LNCAP (cell line): ENCODE data around the gene ZNF385D.

ENCODE experiments used
- CTCF ChIP-seq: fragments of 450-650 bp; IDR thresholded peaks from 2 replicates; pipeline ENCODE4 v1.5.1; 2017; ENCODE audit warnings: mild to moderate bottlenecking

ZNF385D gene

GRCh38 chr3:21411058-21411457, 340.0 kb downstream of the ZNF385D start:
- no peak for TF ChIP-seq CTCF

- no peak for TF ChIP-seq CTCF
Observed at GRCh38 chr3:21409401-21409800, 341.6 kb downstream of the ZNF385D start.

GRCh38 chr3:21407743-21408142, 343.3 kb downstream of the ZNF385D start:
- no peak for TF ChIP-seq CTCF

- no peak for TF ChIP-seq CTCF
Observed at GRCh38 chr3:21405671-21406667, 345.0 kb downstream of the ZNF385D start.

- no peak for TF ChIP-seq CTCF
Observed at GRCh38 chr3:21398461-21398860, 352.5 kb downstream of the ZNF385D start.

- TF ChIP-seq CTCF = no peak
Observed at GRCh38 chr3:21393683-21394311, 357.2 kb downstream of the ZNF385D start.

- TF ChIP-seq CTCF = no peak
Observed at GRCh38 chr3:21392526-21392925, 358.5 kb downstream of the ZNF385D start.
